Breast epithelium (tissue), 4 donors: ENCODE results near the gene CNTNAP2. TPM values are rescaled to one million over a fixed set of nuclear protein-coding genes. Genes with fewer than 3 reads are reported as not detected.
A peak's percentile ranks its signal among the peaks of the same experiment; 100 is the strongest.

ENCODE experiments used
- DNase-seq, 2 donors: peaks; one replicate each; pipeline ENCODE4 v3.0.0-alpha.2; 2019; ENCODE audit warnings: low spot score in 2 of 2
- H3K27ac ChIP-seq, 2 donors: fragments of 200-600 bp; sonication (generic) in 1 of 2; one replicate each; pipeline ENCODE4 v1.5.1; 2016 to 2019; ENCODE audit warnings: mild to moderate bottlenecking in 1 of 2
- H3K27me3 ChIP-seq, 2 donors: fragments of 200-600 bp; sonication (generic) in 1 of 2; one replicate each; pipeline versions ENCODE4 v1.5.1 to v1.6.0; 2017 to 2019; ENCODE audit warnings: control low read depth in 1 of 2, mild to moderate bottlenecking in 1 of 2
- H3K36me3 ChIP-seq: fragments of 200-600 bp; one replicate; pipeline ENCODE4 v1.5.1; 2019
- H3K4me1 ChIP-seq, 2 donors: fragments of 200-600 bp; sonication (generic); one replicate each; pipeline ENCODE4 v1.5.1; 2016 to 2019; ENCODE audit warnings: control low read depth in 1 of 2
- H3K4me3 ChIP-seq, 3 donors: fragments of 200-600 bp; sonication (generic); 1 replicate in 2 of 3; 2 replicates in 1 of 3; pipeline ENCODE4 v1.5.1; 2016 to 2019; ENCODE audit warnings: mild to moderate bottlenecking in 3 of 3, moderate library complexity in 2 of 3
- H3K9me3 ChIP-seq, 2 donors: fragments of 200-600 bp; sonication (generic) in 1 of 2; one replicate each; pipeline ENCODE4 v1.5.1; 2016 to 2019; ENCODE audit warnings: control low read depth in 1 of 2
- POLR2A ChIP-seq: fragments of 450-650 bp; IDR thresholded peaks from one replicate; pipeline ENCODE4 v1.6.1; 2016; ENCODE audit warnings: antibody characterized with exemption, mild to moderate bottlenecking, moderate library complexity
- POLR2AphosphoS5 ChIP-seq, 3 donors: sonication (generic); formaldehyde crosslinking; IDR thresholded peaks; one replicate each; pipeline ENCODE4 v1.6.1; 2017; ENCODE audit warnings: antibody characterized with exemption in 3 of 3
- intact Hi-C: fragments of 100-400 bp; cut with DNase I; formaldehyde crosslinking; loops from one replicate; pipeline ENCODE4 v1.15.1; 2023; ENCODE audit warnings: low total_unique reads
- total RNA-seq, 3 donors: library from RNA; depleted of rRNA; stranded (reverse); fragments of >200 nt; gene quantifications; one replicate each; pipeline ENCODE4 v1.1.0, GENCODE V29; 2016
- TF ChIP-seq, protein P1 (sequence below), 3 donors: fragments of 450-650 bp; IDR thresholded peaks; one replicate each; pipeline ENCODE4 v1.5.1; 2016 to 2017; ENCODE audit warnings: antibody characterized with exemption in 3 of 3, mild to moderate bottlenecking in 3 of 3, moderate library complexity in 3 of 3

CNTNAP2 gene
- total RNA-seq, 3 donors from 2014 or later: 0.29 to 0.66 TPM; not detected in 1

DNA sequence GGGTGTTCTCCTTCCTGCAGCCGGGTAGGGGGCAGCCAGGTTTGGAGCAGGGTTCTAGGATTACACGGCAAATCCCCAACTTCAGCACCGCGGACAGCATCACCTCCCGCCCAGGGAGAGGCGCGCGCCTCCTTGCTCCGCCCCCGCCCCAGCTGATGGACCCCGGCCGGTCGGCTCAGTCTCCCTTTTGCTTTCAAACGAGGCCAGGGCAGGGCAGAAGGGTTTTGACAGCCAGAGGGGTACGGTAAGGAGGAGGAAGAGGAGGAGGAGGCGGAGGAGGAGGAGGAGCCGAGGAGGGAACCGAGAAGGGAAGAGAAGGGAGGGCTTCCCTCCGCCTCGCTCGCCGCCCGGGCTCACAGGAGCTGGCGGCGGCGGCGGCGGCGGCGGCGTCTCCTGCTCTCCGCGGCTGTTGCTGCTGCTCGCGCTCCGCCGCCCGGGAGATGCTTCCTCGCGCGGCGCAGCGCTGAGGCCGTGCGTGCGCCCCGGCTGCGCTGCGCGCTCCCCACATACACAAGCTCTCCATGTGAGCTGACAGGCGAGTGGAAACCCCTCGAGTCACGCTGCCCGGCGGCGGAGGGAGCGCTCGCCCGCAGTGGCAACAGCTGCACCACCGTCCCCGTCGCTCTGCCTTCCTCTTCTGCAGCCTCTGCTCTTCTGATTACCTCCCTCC lies 615 bp upstream of the CNTNAP2 start:
- peak overlapping the region; percentile 38 to 62 (median 46) for H3K4me3 ChIP-seq
- TF ChIP-seq, protein P1, sequence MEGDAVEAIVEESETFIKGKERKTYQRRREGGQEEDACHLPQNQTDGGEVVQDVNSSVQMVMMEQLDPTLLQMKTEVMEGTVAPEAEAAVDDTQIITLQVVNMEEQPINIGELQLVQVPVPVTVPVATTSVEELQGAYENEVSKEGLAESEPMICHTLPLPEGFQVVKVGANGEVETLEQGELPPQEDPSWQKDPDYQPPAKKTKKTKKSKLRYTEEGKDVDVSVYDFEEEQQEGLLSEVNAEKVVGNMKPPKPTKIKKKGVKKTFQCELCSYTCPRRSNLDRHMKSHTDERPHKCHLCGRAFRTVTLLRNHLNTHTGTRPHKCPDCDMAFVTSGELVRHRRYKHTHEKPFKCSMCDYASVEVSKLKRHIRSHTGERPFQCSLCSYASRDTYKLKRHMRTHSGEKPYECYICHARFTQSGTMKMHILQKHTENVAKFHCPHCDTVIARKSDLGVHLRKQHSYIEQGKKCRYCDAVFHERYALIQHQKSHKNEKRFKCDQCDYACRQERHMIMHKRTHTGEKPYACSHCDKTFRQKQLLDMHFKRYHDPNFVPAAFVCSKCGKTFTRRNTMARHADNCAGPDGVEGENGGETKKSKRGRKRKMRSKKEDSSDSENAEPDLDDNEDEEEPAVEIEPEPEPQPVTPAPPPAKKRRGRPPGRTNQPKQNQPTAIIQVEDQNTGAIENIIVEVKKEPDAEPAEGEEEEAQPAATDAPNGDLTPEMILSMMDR (IDR thresholded peaks at IDR 0.05): no peak
- TF ChIP-seq POLR2AphosphoS5 (IDR thresholded peaks at IDR 0.05): no peak
- no peak for TF ChIP-seq POLR2A
- peaks cover 0 to 6% of the 10 kb centered on the region in 2 donors for H3K4me1 ChIP-seq
- H3K27ac ChIP-seq: no peak overlapping the region
- H3K9me3 ChIP-seq: no peaks in the 10 kb centered on the region
- no peaks in the 10 kb centered on the region for H3K36me3 ChIP-seq
- intact Hi-C loops: no loop called here
- DNase-seq: no peak
- H3K27me3 ChIP-seq: peaks cover 0 to 20% of the 10 kb centered on the region in 2 donors

DNA sequence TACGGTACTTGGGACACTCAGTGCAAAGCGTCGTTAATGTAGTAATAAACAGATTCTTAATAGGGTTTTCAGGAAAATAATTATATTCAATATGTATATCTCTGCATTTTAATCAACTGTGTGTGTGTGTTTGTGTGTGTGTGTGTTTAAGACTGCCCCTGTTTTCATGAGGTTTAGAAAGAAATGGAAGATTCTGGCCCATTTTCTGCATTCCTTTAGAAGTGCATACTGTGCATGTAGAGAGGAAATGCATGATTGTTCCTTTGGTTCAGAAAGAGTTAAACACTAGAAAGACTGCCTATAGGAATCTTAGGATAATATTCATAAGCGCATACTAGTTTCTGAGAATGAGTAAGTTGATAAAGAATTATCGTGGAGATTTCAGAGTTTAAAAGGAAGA lies 975 bp downstream of the CNTNAP2 start:
- no peak for DNase-seq
- no peak for TF ChIP-seq POLR2A
- TF ChIP-seq, protein P1 (IDR thresholded peaks at IDR 0.05): no peak
- no peak for TF ChIP-seq POLR2AphosphoS5 (IDR thresholded peaks at IDR 0.05)
- H3K4me1 ChIP-seq: peaks cover 0 to 6% of the 10 kb centered on the region in 2 donors
- peaks cover 0 to 20% of the 10 kb centered on the region in 2 donors for H3K27me3 ChIP-seq
- no peak overlapping the region for H3K27ac ChIP-seq
- intact Hi-C loops: no loop called here
- no peak overlapping the region for H3K4me3 ChIP-seq
- no peaks in the 10 kb centered on the region for H3K9me3 ChIP-seq
- no peaks in the 10 kb centered on the region for H3K36me3 ChIP-seq

DNA sequence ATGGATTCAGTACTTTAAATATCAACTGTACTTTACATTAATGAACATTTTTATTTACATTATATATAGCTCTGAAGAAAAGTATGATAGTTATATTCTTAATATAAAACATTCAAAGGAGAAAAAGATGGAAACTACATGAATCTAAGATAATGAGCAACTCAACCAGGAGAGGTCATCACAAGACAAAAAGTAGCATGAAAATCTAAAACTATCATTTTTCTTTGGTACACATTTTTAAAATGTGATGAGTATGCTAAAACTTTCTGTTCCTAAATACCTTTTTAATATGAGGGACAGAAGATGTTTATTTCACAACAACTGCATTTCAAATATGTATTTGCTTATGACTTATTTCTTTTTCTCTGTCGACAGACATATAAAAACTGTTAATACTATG lies 2.4 kb downstream of the CNTNAP2 start:
- Histone ChIP-seq H3K4me3 (no peak overlapping the region), H3K9me3 (no peaks in the 10 kb centered on the region), H3K27me3 (peaks cover 0 to 20% of the 10 kb centered on the region in 2 donors), H3K4me1 (peaks cover 0 to 6% of the 10 kb centered on the region in 2 donors), H3K27ac (no peak overlapping the region), H3K36me3 (no peaks in the 10 kb centered on the region)
- no peak for DNase-seq
- intact Hi-C loops: no loop called here
- TF ChIP-seq, protein P1 (IDR thresholded peaks at IDR 0.05): no peak
- TF ChIP-seq POLR2AphosphoS5 (IDR thresholded peaks at IDR 0.05) (no peak), POLR2A (no peak)

DNA sequence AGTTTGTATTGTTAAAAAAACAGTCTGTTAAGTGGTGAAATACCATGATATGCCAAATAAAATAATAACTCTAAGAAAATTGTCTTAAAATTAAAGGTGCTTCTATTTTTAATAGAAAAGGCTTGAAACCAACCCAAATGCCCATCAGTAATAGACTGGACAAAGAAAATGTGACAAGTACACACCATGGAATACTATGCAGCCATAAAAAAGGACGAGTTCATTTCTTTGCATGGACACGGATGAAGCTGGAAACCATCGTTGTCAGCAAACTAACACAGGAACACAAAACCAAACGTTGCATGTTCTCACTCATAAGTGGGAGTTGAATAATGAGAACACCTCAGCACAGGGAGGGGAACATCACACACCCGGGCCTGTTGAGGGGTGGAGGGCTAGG lies 7.1 kb downstream of the CNTNAP2 start:
- no peak for TF ChIP-seq POLR2A
- TF ChIP-seq, protein P1 (IDR thresholded peaks at IDR 0.05): no peak
- TF ChIP-seq POLR2AphosphoS5 (IDR thresholded peaks at IDR 0.05): no peak
- no peak for DNase-seq
- no peak overlapping the region for H3K4me3 ChIP-seq
- H3K36me3 ChIP-seq: no peaks in the 10 kb centered on the region
- no peak overlapping the region for H3K27ac ChIP-seq
- no peaks in the 10 kb centered on the region for H3K27me3 ChIP-seq
- intact Hi-C loops: no loop called here
- H3K9me3 ChIP-seq: no peaks in the 10 kb centered on the region
- H3K4me1 ChIP-seq: no peaks in the 10 kb centered on the region

DNA sequence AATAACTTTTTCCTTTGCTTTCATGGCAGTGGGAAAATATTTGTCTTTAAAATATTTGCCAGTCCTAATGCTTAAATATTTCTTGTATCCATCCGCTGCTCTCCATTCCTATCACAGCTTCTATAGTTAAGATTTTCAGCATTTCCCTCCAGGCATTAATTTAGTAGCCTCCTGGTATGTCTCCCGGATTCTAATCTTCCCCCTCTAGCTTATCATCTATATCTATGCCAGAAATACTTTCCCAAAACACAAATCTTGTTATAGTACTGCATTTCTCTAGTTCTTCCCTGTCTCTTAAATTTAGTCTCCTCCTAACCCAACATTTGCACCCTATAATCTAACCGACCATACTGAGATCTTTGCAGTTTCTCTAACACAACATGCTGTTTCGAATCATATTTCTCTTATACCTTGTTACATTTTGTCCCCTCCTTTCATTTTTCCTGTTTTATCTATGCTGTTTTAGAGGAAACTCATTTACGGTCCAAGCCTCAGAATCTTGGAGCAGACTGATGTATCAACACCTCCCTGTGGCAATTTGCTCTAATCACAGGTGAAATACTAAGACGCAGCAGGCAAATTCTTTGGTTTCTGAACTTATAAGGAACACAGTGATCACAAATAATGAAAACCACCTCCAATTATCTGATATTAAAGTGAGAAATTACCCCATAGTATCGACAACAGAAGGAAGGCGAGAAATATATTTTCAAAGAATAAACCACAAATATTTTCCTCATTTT lies 10.3 kb downstream of the CNTNAP2 start:
- no peak overlapping the region for H3K27ac ChIP-seq
- intact Hi-C loops: no loop called here
- no peak for TF ChIP-seq POLR2AphosphoS5 (IDR thresholded peaks at IDR 0.05)
- TF ChIP-seq, protein P1 (IDR thresholded peaks at IDR 0.05): no peak
- TF ChIP-seq POLR2A: no peak
- no peaks in the 10 kb centered on the region for H3K36me3 ChIP-seq
- no peaks in the 10 kb centered on the region for H3K4me1 ChIP-seq
- H3K27me3 ChIP-seq: no peaks in the 10 kb centered on the region
- DNase-seq: no peak
- H3K9me3 ChIP-seq: no peaks in the 10 kb centered on the region
- no peak overlapping the region for H3K4me3 ChIP-seq
